ENCODE measurements around the gene MESP2. TPM values are rescaled to one million over a fixed set of nuclear protein-coding genes. Genes with fewer than 3 reads are reported as not detected.
A peak's percentile ranks its signal among the peaks of the same experiment; 100 is the strongest.

MESP2 gene
- total and polyA plus RNA-seq, 2 of the 13 experiments (the other 11 are each of a cell fraction or from before 2014, with no cell fraction given), result not detected

GRCh38 chr15:89808160-89808870, 32.2 kb downstream of the MESP2 start (continued):
- TF ChIP-seq PATZ1 (CRISPR knock-in tag; IDR thresholded peaks at IDR 0.05), result no peak
- TF ChIP-seq SOX13 (IDR thresholded peaks at IDR 0.05), result no peak
- TF ChIP-seq SOX13 (CRISPR knock-in tag; conservative IDR thresholded peaks at IDR 0.05 in 1 of 2, IDR thresholded peaks at IDR 0.05 in 1 of 2), result no peak
- no peak for TF ChIP-seq ZNF335 (CRISPR knock-in tag; IDR thresholded peaks at IDR 0.05)
- no peak for TF ChIP-seq ZNF207 (IDR thresholded peaks at IDR 0.05; ENCODE audit: borderline replicate concordance)
- TF ChIP-seq SNRNP70 (IDR thresholded peaks at IDR 0.05; ENCODE audit: low read depth, low read length), result no peak
- TF ChIP-seq FOXK2 (IDR thresholded peaks at IDR 0.05), result no peak
- TF ChIP-seq CBFB (CRISPR knock-in tag; IDR thresholded peaks at IDR 0.05), result no peak; the same call in 1 of the 2 replicates
- TF ChIP-seq ZKSCAN1 (IDR thresholded peaks at IDR 0.05; ENCODE audit: low read length), result peak; percentile 88
- TF ChIP-seq HNRNPL (IDR thresholded peaks at IDR 0.05; ENCODE audit: low read depth, low read length), result no peak
- no peak for TF ChIP-seq ZNF577 (CRISPR knock-in tag; IDR thresholded peaks at IDR 0.05; ENCODE audit: borderline replicate concordance, low read depth)
- TF ChIP-seq ZNF331 (CRISPR knock-in tag; IDR thresholded peaks at IDR 0.05), result no peak
- no peak; the same call in 1 of the 2 replicates for TF ChIP-seq HES4 (CRISPR knock-in tag; IDR thresholded peaks at IDR 0.05; ENCODE audit: borderline replicate concordance)
- TF ChIP-seq NR0B2 (CRISPR knock-in tag; IDR thresholded peaks at IDR 0.05), result no peak
- TF ChIP-seq POGZ (CRISPR knock-in tag; IDR thresholded peaks at IDR 0.05), result no peak
- no peak for TF ChIP-seq ZNF589 (CRISPR knock-in tag; conservative IDR thresholded peaks at IDR 0.05)
- no peak for TF ChIP-seq KMT2B (CRISPR knock-in tag; IDR thresholded peaks at IDR 0.05)
- 0 out of 2 replicates have a peak, but pooled peaks have one; percentile 9 for TF ChIP-seq MED1 (CRISPR knock-in tag; IDR thresholded peaks at IDR 0.05)
- TF ChIP-seq AKAP8 (CRISPR knock-in tag; IDR thresholded peaks at IDR 0.05), result peak; percentile 52; the same call in 1 of the 2 replicates
- 0 out of 2 replicates have a peak, but pooled peaks have one; percentile 9 for TF ChIP-seq ZNF326 (CRISPR knock-in tag; IDR thresholded peaks at IDR 0.05; ENCODE audit: borderline replicate concordance)
- no peak for TF ChIP-seq SYNCRIP (IDR thresholded peaks at IDR 0.05; ENCODE audit: insufficient read depth, low read depth, low read length)
- TF ChIP-seq SMAD1 (CRISPR knock-in tag; IDR thresholded peaks at IDR 0.05; ENCODE audit: borderline replicate concordance, low read depth), result no peak
- TF ChIP-seq ELK4 (CRISPR knock-in tag; IDR thresholded peaks at IDR 0.05; ENCODE audit: borderline replicate concordance), result no peak
- 0 out of 2 replicates have a peak, but pooled peaks have one; percentile 20 for TF ChIP-seq ADNP (CRISPR knock-in tag; IDR thresholded peaks at IDR 0.05)
- TF ChIP-seq SMYD3 (CRISPR knock-in tag; IDR thresholded peaks at IDR 0.05), result no peak
- 0 out of 2 replicates have a peak, but pooled peaks have one; percentile 41 for TF ChIP-seq ZNF572 (CRISPR knock-in tag; IDR thresholded peaks at IDR 0.05)
- peak; percentile 24 for TF ChIP-seq ZNF724P (CRISPR knock-in tag; IDR thresholded peaks at IDR 0.05; ENCODE audit: borderline replicate concordance)
- TF ChIP-seq MEF2D (CRISPR knock-in tag; IDR thresholded peaks at IDR 0.05), result no peak
- no peak for TF ChIP-seq EP300 (IDR thresholded peaks at IDR 0.05; ENCODE audit: low read depth in 2 of 2, low read length in 2 of 2)
- no peak for TF ChIP-seq EP300 (CRISPR knock-in tag; IDR thresholded peaks at IDR 0.05; ENCODE audit: borderline replicate concordance)
